Measurements from ENCODE around the gene KPNA5.

Gene KPNA5

GRCh38 chr6:116680880-116681672, at the start of gene KPNA5:
TSS of gene KPNA5 (plus strand) at chr6:116681211. CDS start at chr6:116681335, 124 bp downstream.
- no peak for TF ChIP-seq CTCF (IDR thresholded peaks at IDR 0.05; ENCODE audit: insufficient read depth, missing control alignments)
- DNase-seq (ENCODE audit: insufficient read length, low spot score) (peak; percentile 73), FAIRE-seq (no peak)

GRCh38 chr6:116631379-116631990, 49.5 kb upstream of the KPNA5 start:
- TF ChIP-seq CTCF (IDR thresholded peaks at IDR 0.05; ENCODE audit: insufficient read depth, missing control alignments): no peak
- FAIRE-seq (no peak), DNase-seq (ENCODE audit: insufficient read length, low spot score) (no peak)

GRCh38 chr6:116633685-116634084, 47.3 kb upstream of the KPNA5 start:
- no peak for FAIRE-seq
- no peak for DNase-seq (ENCODE audit: insufficient read length, low spot score)
- TF ChIP-seq CTCF (IDR thresholded peaks at IDR 0.05; ENCODE audit: insufficient read depth, missing control alignments): no peak

GRCh38 chr6:116648156-116648555, 32.9 kb upstream of the KPNA5 start:
- no peak for TF ChIP-seq CTCF (IDR thresholded peaks at IDR 0.05; ENCODE audit: insufficient read depth, missing control alignments)
- DNase-seq (ENCODE audit: insufficient read length, low spot score): no peak
- no peak for FAIRE-seq

GRCh38 chr6:116649129-116649528, 31.9 kb upstream of the KPNA5 start:
- DNase-seq (ENCODE audit: insufficient read length, low spot score) (no peak), FAIRE-seq (no peak)
- TF ChIP-seq CTCF (IDR thresholded peaks at IDR 0.05; ENCODE audit: insufficient read depth, missing control alignments): no peak

- DNase-seq (ENCODE audit: insufficient read length, low spot score) (no peak), FAIRE-seq (peak; percentile 77)
- no peak for TF ChIP-seq CTCF (IDR thresholded peaks at IDR 0.05; ENCODE audit: insufficient read depth, missing control alignments)
Observed at GRCh38 chr6:116651916-116652315, 29.1 kb upstream of the KPNA5 start.

- DNase-seq (ENCODE audit: insufficient read length, low spot score) (no peak), FAIRE-seq (no peak)
- no peak for TF ChIP-seq CTCF (IDR thresholded peaks at IDR 0.05; ENCODE audit: insufficient read depth, missing control alignments)
Observed at GRCh38 chr6:116661594-116661993, 19.4 kb upstream of the KPNA5 start.

Data from D721Med (cell line).